Caco-2 (cell line): Measurements from ENCODE around the gene BAHD1. TPM values are rescaled to one million over a fixed set of nuclear protein-coding genes. Genes with fewer than 3 reads are reported as not detected.

ENCODE experiments used
- BruUV-seq: library from RNA; stranded (reverse); fragments of 400-500 nt; replicated peaks from 2 replicates; lab custom pipeline; 2021; lab: Mats Ljungman, UMichigan
- CTCF ChIA-PET: fragments of 300-600 bp; sonication (Branson Sonifier 250); formaldehyde crosslinking; loops from one replicate; lab custom pipeline; 2022; ENCODE audit warnings: antibody characterized with exemption; lab: Charles Lee
- POLR2A ChIA-PET: fragments of 300-600 bp; sonication (Branson Sonifier 250); formaldehyde crosslinking; loops from one replicate; lab custom pipeline; 2022; ENCODE audit warnings: antibody characterized with exemption; lab: Charles Lee
- DNase-seq, 2 experiments: peaks; one replicate each; pipeline versions ENCODE4 v3.0.0 to v3.0.0-alpha.2; 2020 to 2022
- H3K27me3 ChIP-seq: replicated peaks from 2 replicates; pipeline ENCODE4 v1.6.0; 2011; ENCODE audit warnings: low read length; ENCODE audit not compliant: control insufficient read depth, insufficient read depth
- H3K36me3 ChIP-seq: 2 replicates; pipeline ENCODE4 v1.5.1; 2011; ENCODE audit warnings: low read length; ENCODE audit not compliant: control insufficient read depth, insufficient read depth
- H3K4me1 ChIP-seq: fragments of 250-450 bp; sonication (Bioruptor Pico); 2 replicates; pipeline ENCODE4 v1.5.1; 2020; ENCODE audit warnings: mild to moderate bottlenecking
- H3K4me3 ChIP-seq: 2 replicates; pipeline ENCODE4 v1.5.1; 2011; ENCODE audit warnings: low read depth, mild to moderate bottlenecking, control low read depth, low read length
- H3K9me3 ChIP-seq: fragments of 250-450 bp; sonication (Bioruptor Pico); 2 replicates; pipeline ENCODE4 v1.5.1; 2020; ENCODE audit warnings: mild to moderate bottlenecking, moderate library complexity
- H3K27ac Mint-ChIP-seq: one replicate; pipeline ENCODE4 v1.8.0; 2022; ENCODE audit warnings: mixed read lengths; ENCODE audit not compliant: unreplicated experiment
- H3K27me3 Mint-ChIP-seq: one replicate; pipeline ENCODE4 v1.8.0; 2022; ENCODE audit warnings: mixed read lengths; ENCODE audit not compliant: insufficient read depth, unreplicated experiment
- H3K36me3 Mint-ChIP-seq: one replicate; pipeline ENCODE4 v1.8.0; 2022; ENCODE audit warnings: mild to moderate bottlenecking, mixed read lengths; ENCODE audit not compliant: insufficient read depth, unreplicated experiment
- H3K4me1 Mint-ChIP-seq: one replicate; pipeline ENCODE4 v1.8.0; 2022; ENCODE audit warnings: low read depth, mixed read lengths; ENCODE audit not compliant: unreplicated experiment
- H3K4me3 Mint-ChIP-seq: one replicate; pipeline ENCODE4 v1.8.0; 2022; ENCODE audit warnings: mild to moderate bottlenecking, moderate library complexity, mixed read lengths; ENCODE audit not compliant: unreplicated experiment
- H3K9me3 Mint-ChIP-seq: one replicate; pipeline ENCODE4 v1.8.0; 2022; ENCODE audit warnings: mixed read lengths; ENCODE audit not compliant: unreplicated experiment
- intact Hi-C: fragments of 100-400 bp; cut with micrococcal nuclease; formaldehyde crosslinking; loops from one replicate; pipeline ENCODE4 v1.10.0; 2022; ENCODE audit not compliant: unreplicated experiment
- total RNA-seq: library from RNA; stranded (reverse); gene quantifications from 2 replicates; pipeline ENCODE4 v1.2.3, GENCODE V29; 2022
- TF ChIP-seq, protein P1 (sequence below), 2 experiments: fragments of 200-600 bp in 1 of 2; IDR thresholded peaks; 1 replicate in 1 of 2; 2 replicates in 1 of 2; pipeline versions ENCODE4 v1.5.1 to v1.8.0; 2011 to 2022; ENCODE audit warnings: antibody characterized with exemption in 1 of 2, control low read depth in 1 of 2, inconsistent platforms in 1 of 2, low read depth in 1 of 2, low read length in 1 of 2, mild to moderate bottlenecking in 1 of 2, moderate library complexity in 1 of 2; ENCODE audit not compliant: insufficient read depth in 1 of 2, severe bottlenecking in 1 of 2, unreplicated experiment in 1 of 2

BAHD1 gene
- total RNA-seq, 1 experiment from 2014 or later: 28.1 TPM

DNA sequence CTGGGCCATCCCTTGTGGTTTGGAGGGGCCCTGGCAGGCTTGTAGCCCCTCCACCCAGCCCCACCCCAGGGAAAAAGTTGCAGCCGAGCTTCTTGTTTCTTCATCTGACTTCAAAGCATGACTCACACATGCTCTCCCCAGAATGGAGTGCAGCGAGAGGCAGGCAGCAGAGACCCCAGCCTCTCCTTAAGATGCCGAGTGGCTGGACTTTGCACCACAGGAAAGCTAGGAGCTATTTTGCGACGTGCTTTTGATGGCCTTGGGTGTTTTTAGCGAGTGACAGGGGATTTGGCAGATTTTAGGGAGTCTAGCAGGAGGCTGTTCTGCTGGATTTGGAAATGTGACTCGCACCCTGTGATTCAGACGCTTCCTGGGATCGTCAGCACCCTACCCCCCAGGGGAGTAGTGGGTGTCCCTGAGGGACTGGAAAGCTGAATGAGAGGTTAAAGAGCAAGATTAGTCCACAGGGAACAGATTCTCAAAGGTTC lies 14.2 kb downstream of the BAHD1 start:
- intact Hi-C loops: no loop called here
- Histone ChIP-seq H3K9me3 (no peaks in the 10 kb centered on the region), H3K36me3 (no peaks in the 10 kb centered on the region), H3K27me3 (no peaks in the 10 kb centered on the region), H3K4me3 (no peak overlapping the region), H3K4me1 (peaks cover 44% of the 10 kb centered on the region)
- POLR2A ChIA-PET: interaction anchor here (0.6 kb wide), 1 partner anchor 75 kb away, joined by 3 read pairs; no protein-coding TSS in a partner anchor
- Mint-ChIP-seq H3K27me3 (no peaks in the 10 kb centered on the region), H3K27ac (peak overlapping the region; percentile 94), H3K36me3 (peaks cover 6% of the 10 kb centered on the region), H3K4me1 (peaks cover 24% of the 10 kb centered on the region), H3K9me3 (no peaks in the 10 kb centered on the region), H3K4me3 (peak overlapping the region; percentile 53)
- TF ChIP-seq, protein P1, sequence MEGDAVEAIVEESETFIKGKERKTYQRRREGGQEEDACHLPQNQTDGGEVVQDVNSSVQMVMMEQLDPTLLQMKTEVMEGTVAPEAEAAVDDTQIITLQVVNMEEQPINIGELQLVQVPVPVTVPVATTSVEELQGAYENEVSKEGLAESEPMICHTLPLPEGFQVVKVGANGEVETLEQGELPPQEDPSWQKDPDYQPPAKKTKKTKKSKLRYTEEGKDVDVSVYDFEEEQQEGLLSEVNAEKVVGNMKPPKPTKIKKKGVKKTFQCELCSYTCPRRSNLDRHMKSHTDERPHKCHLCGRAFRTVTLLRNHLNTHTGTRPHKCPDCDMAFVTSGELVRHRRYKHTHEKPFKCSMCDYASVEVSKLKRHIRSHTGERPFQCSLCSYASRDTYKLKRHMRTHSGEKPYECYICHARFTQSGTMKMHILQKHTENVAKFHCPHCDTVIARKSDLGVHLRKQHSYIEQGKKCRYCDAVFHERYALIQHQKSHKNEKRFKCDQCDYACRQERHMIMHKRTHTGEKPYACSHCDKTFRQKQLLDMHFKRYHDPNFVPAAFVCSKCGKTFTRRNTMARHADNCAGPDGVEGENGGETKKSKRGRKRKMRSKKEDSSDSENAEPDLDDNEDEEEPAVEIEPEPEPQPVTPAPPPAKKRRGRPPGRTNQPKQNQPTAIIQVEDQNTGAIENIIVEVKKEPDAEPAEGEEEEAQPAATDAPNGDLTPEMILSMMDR (IDR thresholded peaks at IDR 0.05; ENCODE audit: insufficient read depth in 1 of 2, low read depth in 1 of 2, low read length in 1 of 2, severe bottlenecking in 1 of 2, unreplicated experiment in 1 of 2): no peak
- DNase-seq: peak in 1 of 2 experiments; percentile 33
- BruUV-seq: no TSS peak
- CTCF ChIA-PET: interaction anchor here (0.7 kb wide), 1 partner anchor 14 kb away, joined by 3 read pairs; the partner anchor contains the start of gene BAHD1

DNA sequence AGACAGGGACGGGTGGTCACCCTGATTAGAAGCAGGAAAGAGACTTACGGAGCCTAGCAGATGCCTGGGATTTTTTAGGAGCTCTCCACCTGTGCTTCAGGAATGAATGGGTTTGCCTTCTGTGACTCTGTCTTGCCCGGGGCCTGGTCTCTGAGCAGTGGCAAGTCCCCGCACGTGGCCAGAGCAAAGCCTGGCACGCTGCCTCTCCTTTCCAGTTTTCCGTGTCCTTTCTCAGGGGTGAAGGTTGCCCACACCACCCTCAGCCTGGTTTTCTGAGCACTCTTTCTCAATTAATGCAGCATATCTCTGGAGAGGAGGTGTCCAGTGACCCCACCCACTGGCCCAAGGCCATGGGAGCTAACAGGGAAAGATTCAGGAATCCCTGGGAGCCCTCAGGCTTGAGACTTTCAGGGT lies 15.6 kb downstream of the BAHD1 start:
- Histone ChIP-seq H3K9me3 (no peaks in the 10 kb centered on the region), H3K27me3 (no peaks in the 10 kb centered on the region), H3K4me1 (peaks cover 41% of the 10 kb centered on the region), H3K36me3 (0 out of 2 replicates have a peak, but pooled peaks cover 1% of the 10 kb centered on the region), H3K4me3 (no peak overlapping the region)
- intact Hi-C loops: no loop called here
- no peaks in the 10 kb centered on the region for H3K27me3 Mint-ChIP-seq
- TF ChIP-seq, protein P1 (IDR thresholded peaks at IDR 0.05; ENCODE audit: insufficient read depth in 1 of 2, low read depth in 1 of 2, low read length in 1 of 2, severe bottlenecking in 1 of 2, unreplicated experiment in 1 of 2): no peak
- no TSS peak for BruUV-seq
- CTCF ChIA-PET: interaction anchor here (0.5 kb wide), 1 partner anchor 223 kb away, joined by 4 read pairs; no protein-coding TSS in a partner anchor
- no peaks in the 10 kb centered on the region for H3K9me3 Mint-ChIP-seq
- POLR2A ChIA-PET: no interaction called here
- peak overlapping the region; percentile 94 for H3K27ac Mint-ChIP-seq
- peaks cover 10% of the 10 kb centered on the region for H3K36me3 Mint-ChIP-seq
- no peak overlapping the region for H3K4me3 Mint-ChIP-seq
- H3K4me1 Mint-ChIP-seq: peaks cover 24% of the 10 kb centered on the region
- no peak for DNase-seq

DNA sequence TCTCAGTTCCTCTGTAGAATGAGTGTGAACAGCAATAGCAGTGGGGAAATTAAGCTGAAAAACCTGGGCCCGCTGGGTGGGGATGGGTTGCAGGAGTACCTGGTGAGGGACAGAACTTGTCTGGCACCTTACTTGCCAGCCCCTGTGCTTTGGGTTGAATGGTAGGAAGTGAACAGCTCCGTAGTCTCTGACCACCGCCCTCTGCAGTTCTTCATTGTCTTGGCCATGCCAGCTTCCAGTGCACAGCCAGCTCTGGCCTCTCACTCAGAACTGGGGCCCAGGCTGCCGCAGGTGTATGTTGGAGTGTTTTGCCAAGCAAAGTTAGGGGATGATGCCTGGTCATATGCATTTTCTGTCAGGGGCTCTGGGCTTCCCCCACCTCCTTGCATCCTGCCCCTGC lies 16.0 kb downstream of the BAHD1 start:
- Histone ChIP-seq H3K27me3 (no peaks in the 10 kb centered on the region), H3K36me3 (0 out of 2 replicates have a peak, but pooled peaks cover 1% of the 10 kb centered on the region), H3K4me3 (no peak overlapping the region), H3K9me3 (no peaks in the 10 kb centered on the region), H3K4me1 (peaks cover 36% of the 10 kb centered on the region)
- H3K9me3 Mint-ChIP-seq: no peaks in the 10 kb centered on the region
- peak overlapping the region; percentile 94 for H3K27ac Mint-ChIP-seq
- intact Hi-C loops: no loop called here
- ChIA-PET CTCF (no interaction called here), POLR2A (no interaction called here)
- H3K4me3 Mint-ChIP-seq: no peak overlapping the region
- BruUV-seq: no TSS peak
- peaks cover 10% of the 10 kb centered on the region for H3K36me3 Mint-ChIP-seq
- H3K27me3 Mint-ChIP-seq: no peaks in the 10 kb centered on the region
- H3K4me1 Mint-ChIP-seq: peaks cover 24% of the 10 kb centered on the region
- TF ChIP-seq, protein P1 (IDR thresholded peaks at IDR 0.05; ENCODE audit: insufficient read depth in 1 of 2, low read depth in 1 of 2, low read length in 1 of 2, severe bottlenecking in 1 of 2, unreplicated experiment in 1 of 2): no peak
- DNase-seq: no peak
